Measurements from ENCODE around the gene LYRM4. TPM values are rescaled to one million over a fixed set of nuclear protein-coding genes. Genes with fewer than 3 reads are reported as not detected.

Gene LYRM4
- total and polyA plus RNA-seq, 4 donors = 15.2 to 23.2 (median 19.1) TPM

GRCh38 chr6:5287205-5287965, 26.6 kb upstream of the LYRM4 start:
- no peak overlapping the region for H3K9ac ChIP-seq (ENCODE audit: insufficient read depth in 1 of 2, low read length in 2 of 2)
- H3K27me3 ChIP-seq (ENCODE audit: control insufficient read depth in 3 of 3, insufficient read depth in 3 of 3, low read length in 2 of 3) = no peaks in the 10 kb centered on the region
- peak overlapping the region in 1 of 2 donors; percentile 10 for H3K27ac ChIP-seq (ENCODE audit: low read depth in 1 of 2, low read length in 1 of 2)
- no peak overlapping the region for H3K4me3 ChIP-seq
- ATAC-seq (ENCODE audit: insufficient read depth, low FRiP score) = no peak
- H3K36me3 ChIP-seq (ENCODE audit: control insufficient read depth in 4 of 4, insufficient read depth in 4 of 4, low read length in 4 of 4) = peaks cover 0 to 4% (median 0%) of the 10 kb centered on the region in 4 donors
- no peak for TF ChIP-seq CTCF (IDR thresholded peaks at IDR 0.05; ENCODE audit: control extremely low read depth, extremely low read depth)
- peaks cover 0 to 13% (median 0%) of the 10 kb centered on the region in 5 donors for H3K4me1 ChIP-seq (ENCODE audit: control insufficient read depth in 5 of 5, insufficient read depth in 5 of 5, low read length in 5 of 5)
- no peak for DNase-seq
- no peaks in the 10 kb centered on the region for H3K9me3 ChIP-seq (ENCODE audit: control insufficient read depth in 4 of 4, insufficient read depth in 3 of 4, low read length in 3 of 4)
- WGBS, 2 donors = 61 to 62% methylated on average over 12 of the region's 12 CpGs

GRCh38 chr6:5286780-5287179, 26.0 kb upstream of the LYRM4 start:
- H3K9ac ChIP-seq (ENCODE audit: insufficient read depth in 1 of 2, low read length in 2 of 2) = no peak overlapping the region
- DNase-seq (no peak), ATAC-seq (ENCODE audit: insufficient read depth, low FRiP score) (no peak)
- peaks cover 0 to 4% (median 0%) of the 10 kb centered on the region in 4 donors for H3K36me3 ChIP-seq (ENCODE audit: control insufficient read depth in 4 of 4, insufficient read depth in 4 of 4, low read length in 4 of 4)
- H3K9me3 ChIP-seq (ENCODE audit: control insufficient read depth in 4 of 4, insufficient read depth in 3 of 4, low read length in 3 of 4) = no peaks in the 10 kb centered on the region
- H3K27me3 ChIP-seq (ENCODE audit: control insufficient read depth in 3 of 3, insufficient read depth in 3 of 3, low read length in 2 of 3) = no peaks in the 10 kb centered on the region
- no peak for TF ChIP-seq CTCF (IDR thresholded peaks at IDR 0.05; ENCODE audit: control extremely low read depth, extremely low read depth)
- peaks cover 0 to 9% (median 0%) of the 10 kb centered on the region in 5 donors for H3K4me1 ChIP-seq (ENCODE audit: control insufficient read depth in 5 of 5, insufficient read depth in 5 of 5, low read length in 5 of 5)
- H3K4me3 ChIP-seq = no peak overlapping the region
- 93 to 98% methylated on average over 7 of the region's 7 CpGs for WGBS, 2 donors
- no peak overlapping the region for H3K27ac ChIP-seq (ENCODE audit: low read depth in 1 of 2, low read length in 1 of 2)

- no peak overlapping the region for H3K4me3 ChIP-seq
- WGBS, 2 donors = 91 to 97% methylated on average over 5 of the region's 5 CpGs
- no peak for TF ChIP-seq CTCF (IDR thresholded peaks at IDR 0.05; ENCODE audit: control extremely low read depth, extremely low read depth)
- H3K9me3 ChIP-seq (ENCODE audit: control insufficient read depth in 4 of 4, insufficient read depth in 3 of 4, low read length in 3 of 4) = no peaks in the 10 kb centered on the region
- peaks cover 0 to 9% (median 0%) of the 10 kb centered on the region in 5 donors for H3K4me1 ChIP-seq (ENCODE audit: control insufficient read depth in 5 of 5, insufficient read depth in 5 of 5, low read length in 5 of 5)
- DNase-seq (no peak), ATAC-seq (ENCODE audit: insufficient read depth, low FRiP score) (no peak)
- H3K27ac ChIP-seq (ENCODE audit: low read depth in 1 of 2, low read length in 1 of 2) = no peak overlapping the region
- no peaks in the 10 kb centered on the region for H3K27me3 ChIP-seq (ENCODE audit: control insufficient read depth in 3 of 3, insufficient read depth in 3 of 3, low read length in 2 of 3)
- peaks cover 0 to 4% (median 0%) of the 10 kb centered on the region in 4 donors for H3K36me3 ChIP-seq (ENCODE audit: control insufficient read depth in 4 of 4, insufficient read depth in 4 of 4, low read length in 4 of 4)
- H3K9ac ChIP-seq (ENCODE audit: insufficient read depth in 1 of 2, low read length in 2 of 2) = no peak overlapping the region
Measured at GRCh38 chr6:5285526-5285925, 24.8 kb upstream of the LYRM4 start.

All from lung (tissue), 12 donors.